Measurements from ENCODE around the gene CD59. TPM values are rescaled to one million over a fixed set of nuclear protein-coding genes. Genes with fewer than 3 reads are reported as not detected.

CD59 gene
- polyA plus RNA-seq, 2 donors: 328 to 334 TPM

DNA sequence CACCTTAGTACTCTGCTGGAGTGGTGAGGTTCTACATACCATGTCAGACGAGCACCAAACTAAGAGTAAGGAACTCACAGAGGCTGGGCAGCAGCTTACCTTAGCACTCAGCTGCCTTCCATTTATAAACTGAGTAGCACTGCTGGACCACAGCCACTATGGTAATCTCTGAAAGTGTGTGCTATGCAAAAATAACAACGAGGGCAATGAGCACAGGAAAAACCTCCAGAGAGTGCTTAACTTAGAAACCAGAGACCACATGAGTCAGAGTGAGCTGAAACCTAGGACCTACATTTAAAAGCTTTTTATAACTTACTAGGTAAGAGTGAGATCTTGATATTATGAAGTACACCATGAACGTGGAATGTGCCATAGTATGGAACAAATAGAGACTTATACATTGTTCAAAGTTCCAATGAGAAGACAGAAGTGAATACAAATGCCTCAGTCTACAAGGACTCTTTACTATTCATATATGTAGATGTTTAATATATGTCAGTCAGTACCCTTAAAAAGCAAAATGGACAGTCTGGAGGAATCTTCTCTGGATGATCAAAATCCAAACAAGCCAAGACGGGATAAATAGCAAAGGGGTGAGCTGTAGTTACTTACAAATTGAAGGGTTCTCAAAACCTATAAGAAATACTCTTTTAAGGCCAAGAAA, 17.2 kb upstream of the CD59 start:
- H3K27me3 ChIP-seq (ENCODE audit: control insufficient read depth in 1 of 2, insufficient read depth in 2 of 2, low read length in 2 of 2): no peaks in the 10 kb centered on the region
- no peak overlapping the region for H3K4me3 ChIP-seq (ENCODE audit: low read depth in 1 of 2, low read length in 2 of 2)
- no peaks in the 10 kb centered on the region for H3K9me3 ChIP-seq (ENCODE audit: control insufficient read depth in 2 of 2, insufficient read depth in 1 of 2, low read depth in 1 of 2, low read length in 1 of 2)
- 38 to 53% methylated on average over 4 of the region's 4 CpGs for WGBS, 2 donors
- no peak overlapping the region for H3K27ac ChIP-seq (ENCODE audit: low read depth in 2 of 2, low read length in 1 of 2)
- H3K36me3 ChIP-seq (ENCODE audit: control insufficient read depth in 2 of 2, insufficient read depth in 2 of 2, low read length in 1 of 2): peaks cover 2 to 8% of the 10 kb centered on the region in 2 donors
- H3K4me1 ChIP-seq (ENCODE audit: control insufficient read depth in 2 of 2, insufficient read depth in 2 of 2, low read length in 1 of 2): no peaks in the 10 kb centered on the region

DNA sequence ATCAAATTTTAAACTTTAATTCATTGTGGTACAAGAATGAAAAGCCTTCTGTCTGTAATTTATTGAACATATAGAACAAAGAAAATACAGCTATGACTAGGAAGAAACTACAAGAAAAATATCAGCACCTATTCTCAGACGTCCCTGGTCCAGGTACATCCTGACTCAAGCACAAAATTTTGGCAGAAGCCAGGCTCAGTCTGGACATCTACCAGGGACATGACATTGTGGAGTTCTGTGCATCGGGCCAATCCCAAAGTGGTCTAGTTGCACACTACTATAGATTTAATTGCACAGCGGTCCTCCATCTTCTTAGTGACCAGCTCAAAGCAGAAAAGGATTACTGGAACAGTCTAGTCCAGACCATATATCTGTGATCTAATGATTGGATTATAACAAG, 15.7 kb upstream of the CD59 start:
- no peak overlapping the region for H3K27ac ChIP-seq (ENCODE audit: low read depth in 2 of 2, low read length in 1 of 2)
- H3K27me3 ChIP-seq (ENCODE audit: control insufficient read depth in 1 of 2, insufficient read depth in 2 of 2, low read length in 2 of 2): no peaks in the 10 kb centered on the region
- H3K4me1 ChIP-seq (ENCODE audit: control insufficient read depth in 2 of 2, insufficient read depth in 2 of 2, low read length in 1 of 2): no peaks in the 10 kb centered on the region
- no peak overlapping the region for H3K4me3 ChIP-seq (ENCODE audit: low read depth in 1 of 2, low read length in 2 of 2)
- H3K36me3 ChIP-seq (ENCODE audit: control insufficient read depth in 2 of 2, insufficient read depth in 2 of 2, low read length in 1 of 2): peaks cover 2 to 5% of the 10 kb centered on the region in 2 donors
- WGBS, 2 donors: 81 to 89% methylated on average over 3 of the region's 3 CpGs
- H3K9me3 ChIP-seq (ENCODE audit: control insufficient read depth in 2 of 2, insufficient read depth in 1 of 2, low read depth in 1 of 2, low read length in 1 of 2): no peaks in the 10 kb centered on the region

DNA sequence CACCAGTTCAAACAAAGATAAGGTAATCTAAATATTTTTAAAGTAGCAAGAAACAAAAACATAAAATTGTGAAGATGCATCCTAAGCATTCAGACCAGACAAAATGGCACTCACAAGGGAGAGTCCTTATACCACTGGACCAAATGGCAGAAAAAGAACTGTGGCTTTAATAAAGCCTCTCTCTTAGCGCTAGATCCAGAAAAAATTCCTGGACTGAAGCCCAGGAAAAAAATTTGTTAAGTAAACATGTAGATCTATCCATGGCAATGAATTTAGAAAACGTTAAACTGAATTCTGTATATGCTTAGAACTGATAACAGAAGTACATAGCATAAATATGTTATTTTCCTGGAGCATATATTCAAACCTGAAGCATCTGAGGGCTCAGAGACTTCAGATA, 11.8 kb upstream of the CD59 start:
- 14 to 17% methylated on average over 2 of the region's 2 CpGs for WGBS, 2 donors
- H3K4me1 ChIP-seq (ENCODE audit: control insufficient read depth in 2 of 2, insufficient read depth in 2 of 2, low read length in 1 of 2): no peaks in the 10 kb centered on the region
- H3K36me3 ChIP-seq (ENCODE audit: control insufficient read depth in 2 of 2, insufficient read depth in 2 of 2, low read length in 1 of 2): peaks cover 3 to 4% of the 10 kb centered on the region in 2 donors
- H3K4me3 ChIP-seq (ENCODE audit: low read depth in 1 of 2, low read length in 2 of 2): no peak overlapping the region
- H3K27ac ChIP-seq (ENCODE audit: low read depth in 2 of 2, low read length in 1 of 2): no peak overlapping the region
- H3K9me3 ChIP-seq (ENCODE audit: control insufficient read depth in 2 of 2, insufficient read depth in 1 of 2, low read depth in 1 of 2, low read length in 1 of 2): no peaks in the 10 kb centered on the region
- no peaks in the 10 kb centered on the region for H3K27me3 ChIP-seq (ENCODE audit: control insufficient read depth in 1 of 2, insufficient read depth in 2 of 2, low read length in 2 of 2)

DNA sequence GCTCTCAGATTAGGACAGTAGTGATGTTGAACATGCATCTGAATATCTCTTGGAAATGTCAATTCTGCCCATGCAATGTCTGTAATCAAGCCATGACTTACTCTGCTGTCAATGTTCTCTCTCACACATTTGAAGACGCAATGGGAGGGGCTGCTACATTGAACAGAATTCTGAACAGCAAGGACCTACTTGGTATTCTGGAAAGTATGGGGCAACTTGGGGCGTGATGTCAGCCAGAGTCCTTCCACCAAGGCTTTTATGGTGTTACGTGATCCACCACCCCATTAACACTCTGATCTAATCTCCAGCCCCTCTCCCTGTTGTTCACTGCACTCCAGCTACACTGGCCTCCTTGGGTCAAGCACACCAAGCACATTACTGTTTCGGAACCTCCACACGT, 7.1 kb upstream of the CD59 start:
- Histone ChIP-seq H3K9me3 (ENCODE audit: control insufficient read depth in 2 of 2, insufficient read depth in 1 of 2, low read depth in 1 of 2, low read length in 1 of 2) (no peaks in the 10 kb centered on the region), H3K4me3 (ENCODE audit: low read depth in 1 of 2, low read length in 2 of 2) (no peak overlapping the region), H3K27me3 (ENCODE audit: control insufficient read depth in 1 of 2, insufficient read depth in 2 of 2, low read length in 2 of 2) (no peaks in the 10 kb centered on the region), H3K4me1 (ENCODE audit: control insufficient read depth in 2 of 2, insufficient read depth in 2 of 2, low read length in 1 of 2) (no peaks in the 10 kb centered on the region), H3K27ac (ENCODE audit: low read depth in 2 of 2, low read length in 1 of 2) (no peak overlapping the region), H3K36me3 (ENCODE audit: control insufficient read depth in 2 of 2, insufficient read depth in 2 of 2, low read length in 1 of 2) (peaks cover 3 to 7% of the 10 kb centered on the region in 2 donors)
- WGBS, 2 donors: 88 to 92% methylated on average over 5 of the region's 5 CpGs

DNA sequence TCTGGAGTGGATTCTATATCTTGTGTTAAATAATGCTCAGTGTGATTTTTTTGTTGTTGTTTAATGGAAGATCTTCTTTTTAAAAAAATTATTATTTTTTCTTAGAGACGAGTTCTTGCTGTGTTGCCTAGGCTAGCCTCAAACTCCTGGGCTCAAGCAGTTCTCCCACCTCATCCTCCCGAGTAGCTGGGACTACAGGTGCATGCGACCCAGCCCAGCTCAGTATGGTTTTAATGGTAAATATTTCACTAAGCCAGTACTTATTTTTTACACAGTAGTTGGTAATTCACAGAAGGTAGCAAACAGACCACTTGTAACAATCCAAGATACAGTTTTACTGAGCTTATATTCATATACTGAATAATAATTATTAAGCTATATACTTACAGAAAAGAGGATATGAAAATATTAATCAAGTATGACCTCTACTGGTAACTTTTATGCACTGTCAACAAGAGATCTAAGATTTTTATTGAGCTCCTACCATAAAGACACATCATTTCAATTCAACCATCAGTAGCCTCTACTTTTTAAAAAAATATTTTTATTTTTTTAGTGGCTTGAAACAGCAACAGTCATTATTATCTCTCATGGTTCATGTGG, 6.1 kb upstream of the CD59 start:
- H3K4me3 ChIP-seq (ENCODE audit: low read depth in 1 of 2, low read length in 2 of 2): no peak overlapping the region
- H3K36me3 ChIP-seq (ENCODE audit: control insufficient read depth in 2 of 2, insufficient read depth in 2 of 2, low read length in 1 of 2): peaks cover 3 to 7% of the 10 kb centered on the region in 2 donors
- no peaks in the 10 kb centered on the region for H3K27me3 ChIP-seq (ENCODE audit: control insufficient read depth in 1 of 2, insufficient read depth in 2 of 2, low read length in 2 of 2)
- no peaks in the 10 kb centered on the region for H3K9me3 ChIP-seq (ENCODE audit: control insufficient read depth in 2 of 2, insufficient read depth in 1 of 2, low read depth in 1 of 2, low read length in 1 of 2)
- no peaks in the 10 kb centered on the region for H3K4me1 ChIP-seq (ENCODE audit: control insufficient read depth in 2 of 2, insufficient read depth in 2 of 2, low read length in 1 of 2)
- no peak overlapping the region for H3K27ac ChIP-seq (ENCODE audit: low read depth in 2 of 2, low read length in 1 of 2)
- 70 to 82% methylated on average over 3 of the region's 3 CpGs for WGBS, 2 donors

DNA sequence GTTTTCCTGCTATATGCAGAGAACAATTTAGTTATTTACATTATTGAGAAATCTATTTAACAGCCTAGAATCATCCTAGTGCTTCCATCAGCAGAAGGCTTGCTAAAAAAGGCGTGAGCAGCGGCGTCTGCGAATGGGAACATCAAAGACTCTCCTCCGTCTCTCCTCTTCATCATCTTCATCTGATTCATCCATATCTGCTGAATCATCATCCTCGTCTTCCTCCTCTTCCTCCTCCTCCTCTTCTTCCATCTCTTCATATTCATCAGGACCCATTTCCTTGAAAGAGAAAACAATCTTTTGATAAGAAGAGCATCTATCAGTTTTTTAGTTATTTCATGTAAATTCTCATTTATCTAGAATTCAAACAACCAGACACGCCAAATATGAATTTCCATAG, 5.6 kb upstream of the CD59 start:
- Histone ChIP-seq H3K36me3 (ENCODE audit: control insufficient read depth in 2 of 2, insufficient read depth in 2 of 2, low read length in 1 of 2) (peaks cover 3 to 7% of the 10 kb centered on the region in 2 donors), H3K9me3 (ENCODE audit: control insufficient read depth in 2 of 2, insufficient read depth in 1 of 2, low read depth in 1 of 2, low read length in 1 of 2) (no peaks in the 10 kb centered on the region), H3K27ac (ENCODE audit: low read depth in 2 of 2, low read length in 1 of 2) (no peak overlapping the region), H3K4me3 (ENCODE audit: low read depth in 1 of 2, low read length in 2 of 2) (no peak overlapping the region), H3K4me1 (ENCODE audit: control insufficient read depth in 2 of 2, insufficient read depth in 2 of 2, low read length in 1 of 2) (no peaks in the 10 kb centered on the region), H3K27me3 (ENCODE audit: control insufficient read depth in 1 of 2, insufficient read depth in 2 of 2, low read length in 2 of 2) (no peaks in the 10 kb centered on the region)
- WGBS, 2 donors: 86 to 88% methylated on average over 7 of the region's 7 CpGs

DNA sequence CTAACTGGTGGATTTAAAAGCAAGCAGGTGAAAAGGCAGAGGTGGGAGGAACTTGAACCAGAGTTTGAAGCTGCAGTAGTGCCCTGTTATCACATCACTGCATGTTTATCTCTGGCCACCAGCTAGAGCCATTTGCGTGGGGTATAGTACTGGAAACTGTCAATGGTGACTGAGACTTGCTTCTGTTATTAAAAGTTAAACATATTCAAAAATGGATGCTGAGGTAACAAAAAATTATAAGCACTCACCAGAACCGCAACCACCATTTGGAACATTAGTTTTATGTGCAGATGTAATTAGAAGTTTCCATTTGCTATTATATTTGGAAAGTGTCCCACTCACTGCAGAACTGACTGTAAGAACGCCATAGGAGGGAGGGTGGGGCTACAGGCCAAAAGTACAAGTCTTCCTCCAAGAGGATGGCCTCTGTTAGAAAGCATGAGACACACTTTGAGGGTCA, 1.2 kb upstream of the CD59 start:
- 48 to 51% methylated on average over 3 of the region's 3 CpGs for WGBS, 2 donors
- no peak overlapping the region for H3K4me3 ChIP-seq (ENCODE audit: low read depth in 1 of 2, low read length in 2 of 2)
- H3K9me3 ChIP-seq (ENCODE audit: control insufficient read depth in 2 of 2, insufficient read depth in 1 of 2, low read depth in 1 of 2, low read length in 1 of 2): no peaks in the 10 kb centered on the region
- no peaks in the 10 kb centered on the region for H3K36me3 ChIP-seq (ENCODE audit: control insufficient read depth in 2 of 2, insufficient read depth in 2 of 2, low read length in 1 of 2)
- H3K4me1 ChIP-seq (ENCODE audit: control insufficient read depth in 2 of 2, insufficient read depth in 2 of 2, low read length in 1 of 2): peaks cover 3% of the 10 kb centered on the region in 2 donors
- peak overlapping the region; percentile 69 to 96 for H3K27ac ChIP-seq (ENCODE audit: low read depth in 2 of 2, low read length in 1 of 2)
- no peaks in the 10 kb centered on the region for H3K27me3 ChIP-seq (ENCODE audit: control insufficient read depth in 1 of 2, insufficient read depth in 2 of 2, low read length in 2 of 2)

DNA sequence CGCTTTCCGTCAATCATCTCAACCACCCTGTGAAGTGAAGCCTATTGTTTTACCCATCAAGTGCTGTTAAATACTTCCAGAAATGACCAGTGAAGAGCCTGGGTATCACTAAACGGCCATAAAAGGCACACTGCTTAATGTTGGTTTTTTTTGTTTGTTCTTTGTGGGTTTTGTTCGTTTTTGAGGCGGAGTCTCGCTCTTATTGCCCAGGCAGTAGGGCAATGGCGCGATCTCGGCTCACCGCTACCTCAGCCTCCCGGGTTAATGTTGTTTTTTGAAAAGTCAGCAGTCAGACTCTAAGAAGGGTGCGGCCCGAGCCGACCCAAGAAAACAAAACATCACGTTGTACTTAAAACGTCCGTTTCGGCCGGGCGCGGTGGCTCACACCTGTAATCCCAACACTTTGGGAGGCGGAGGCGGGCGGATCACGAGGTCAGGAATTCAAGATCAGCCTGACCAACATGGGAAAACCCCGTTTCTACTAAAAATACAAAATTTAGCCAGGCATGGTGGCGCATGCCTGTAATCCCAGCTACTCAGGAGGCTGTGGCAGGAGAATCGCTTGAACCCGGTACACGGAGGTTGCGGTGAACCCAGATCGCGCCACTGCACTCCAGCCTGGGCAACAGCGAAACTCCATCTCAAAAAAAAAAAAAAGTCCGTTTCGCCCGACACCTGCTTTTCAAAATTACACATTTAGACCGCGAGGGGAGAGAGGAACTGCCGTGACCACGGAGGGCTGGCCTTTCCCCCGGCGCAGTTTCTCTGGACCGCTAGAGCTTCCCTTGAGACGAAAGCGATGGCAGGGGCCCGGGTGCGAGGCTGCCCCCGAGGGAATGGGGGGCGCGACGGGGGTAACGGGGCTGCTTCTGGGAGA, 714 bp downstream of the CD59 start:
- WGBS, 2 donors: 1% methylated on average over 53 of the region's 53 CpGs
- H3K4me3 ChIP-seq (ENCODE audit: low read depth in 1 of 2, low read length in 2 of 2): peak overlapping the region; percentile 69 to 95
- peaks cover 5% of the 10 kb centered on the region in 2 donors for H3K4me1 ChIP-seq (ENCODE audit: control insufficient read depth in 2 of 2, insufficient read depth in 2 of 2, low read length in 1 of 2)

DNA sequence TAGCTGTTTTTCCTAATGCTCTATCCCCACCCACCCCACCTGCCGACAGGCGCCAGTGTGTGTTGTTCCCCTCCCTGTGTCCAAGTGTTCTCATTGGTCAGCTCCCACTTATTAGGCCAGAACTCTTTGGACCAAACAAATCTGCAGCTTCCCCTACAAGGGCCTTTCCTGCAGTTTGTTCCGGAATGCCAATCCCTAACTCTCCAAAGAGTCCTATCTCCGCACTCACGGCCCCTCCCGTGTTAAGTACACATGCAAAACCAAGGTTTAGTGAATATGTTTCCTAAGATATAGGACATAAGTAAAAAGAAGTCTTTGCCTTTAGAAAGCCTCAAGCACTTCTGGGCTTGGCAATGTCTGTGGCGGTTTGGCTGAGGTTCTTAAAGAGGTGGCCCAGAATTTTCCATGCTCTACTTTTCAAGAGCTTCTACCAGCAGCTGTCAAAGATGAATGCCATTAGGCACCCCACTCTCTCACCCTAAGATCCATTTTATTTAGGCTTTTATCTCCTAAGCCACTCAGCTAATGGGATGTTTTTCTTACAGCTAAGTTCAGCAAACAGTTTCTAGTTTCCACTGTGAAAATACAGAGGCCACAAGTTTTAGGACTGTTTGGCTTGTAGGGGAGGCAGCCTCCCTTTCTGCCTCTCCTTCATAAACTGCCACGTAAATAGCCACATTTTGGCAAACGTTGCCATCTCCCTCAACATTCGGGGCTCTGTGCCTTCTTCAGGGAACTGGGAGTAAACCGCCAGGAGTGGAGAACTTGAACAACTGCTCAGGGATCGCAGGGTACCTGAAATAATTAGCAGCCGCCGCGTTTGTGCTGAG, 1.6 kb downstream of the CD59 start:
- Histone ChIP-seq H3K9me3 (ENCODE audit: control insufficient read depth in 2 of 2, insufficient read depth in 1 of 2, low read depth in 1 of 2, low read length in 1 of 2) (no peaks in the 10 kb centered on the region), H3K4me3 (ENCODE audit: low read depth in 1 of 2, low read length in 2 of 2) (peak overlapping the region; percentile 69 to 95), H3K27me3 (ENCODE audit: control insufficient read depth in 1 of 2, insufficient read depth in 2 of 2, low read length in 2 of 2) (no peaks in the 10 kb centered on the region), H3K27ac (ENCODE audit: low read depth in 2 of 2, low read length in 1 of 2) (peak overlapping the region; percentile 85 to 96), H3K36me3 (ENCODE audit: control insufficient read depth in 2 of 2, insufficient read depth in 2 of 2, low read length in 1 of 2) (no peaks in the 10 kb centered on the region), H3K4me1 (ENCODE audit: control insufficient read depth in 2 of 2, insufficient read depth in 2 of 2, low read length in 1 of 2) (peaks cover 5% of the 10 kb centered on the region in 2 donors)
- 9 to 12% methylated on average over 15 of the region's 15 CpGs for WGBS, 2 donors

More for the DNA sequence above, 714 bp downstream of the CD59 start:
- Histone ChIP-seq H3K9me3 (ENCODE audit: control insufficient read depth in 2 of 2, insufficient read depth in 1 of 2, low read depth in 1 of 2, low read length in 1 of 2) (no peaks in the 10 kb centered on the region), H3K27ac (ENCODE audit: low read depth in 2 of 2, low read length in 1 of 2) (peak overlapping the region; percentile 85 to 96), H3K36me3 (ENCODE audit: control insufficient read depth in 2 of 2, insufficient read depth in 2 of 2, low read length in 1 of 2) (no peaks in the 10 kb centered on the region), H3K27me3 (ENCODE audit: control insufficient read depth in 1 of 2, insufficient read depth in 2 of 2, low read length in 2 of 2) (no peaks in the 10 kb centered on the region)
